ENCODE measurements around the gene CDH26.

The CDH26 gene

DNA sequence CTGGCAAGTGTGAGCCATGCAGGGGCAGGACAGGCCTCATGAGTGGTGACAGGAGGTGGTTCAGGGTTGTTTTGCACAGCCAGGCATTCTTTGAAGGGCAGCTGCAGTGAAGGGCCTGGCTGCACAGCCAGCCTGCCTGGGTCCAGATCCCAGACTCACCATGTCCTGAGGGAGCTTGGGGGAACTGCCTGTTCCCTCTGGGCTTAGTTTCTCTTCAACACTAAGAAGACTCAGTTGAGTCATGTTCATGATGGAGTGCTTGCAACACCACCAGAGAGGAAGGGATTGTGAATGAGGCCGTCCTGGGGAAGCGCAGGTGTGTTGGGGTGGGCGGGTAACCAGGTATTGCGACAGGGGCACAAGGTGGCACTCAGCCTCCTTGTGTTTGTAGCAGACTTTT, 102.4 kb downstream of the CDH26 start:
- DNase-seq = no peak

DNA sequence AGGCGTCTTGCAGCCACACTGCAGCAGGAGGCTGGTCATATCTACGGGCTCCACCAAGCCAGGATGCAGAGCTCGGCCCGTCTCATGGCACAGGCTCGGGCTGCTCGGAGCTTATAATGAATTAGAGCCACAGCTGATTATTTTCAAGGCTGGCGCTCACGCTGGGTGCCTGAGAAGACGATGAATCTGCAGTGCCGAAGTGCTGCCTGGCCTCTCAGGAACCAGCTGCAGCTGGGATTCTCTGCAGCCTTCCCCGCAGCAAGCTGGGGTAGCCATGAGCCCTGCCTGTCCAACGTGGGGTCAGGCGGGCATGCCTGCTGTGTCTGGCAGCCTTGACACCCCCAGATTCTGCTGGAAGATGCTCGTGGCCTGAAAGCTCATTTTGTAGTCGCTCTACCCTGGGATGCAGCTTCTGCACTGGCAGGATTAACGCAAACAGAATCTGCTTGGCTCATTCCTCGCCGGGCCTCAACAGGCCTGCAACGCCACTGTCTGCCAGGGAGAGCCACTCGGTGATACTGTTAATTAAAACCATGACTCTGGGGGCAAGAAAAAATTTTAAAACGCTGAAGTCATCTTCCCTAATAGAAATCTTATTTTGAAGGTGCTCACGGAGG, 104.3 kb downstream of the CDH26 start:
- DNase-seq = peak in 34 of 56 donors; percentile 10 to 64 (median 36)

DNA sequence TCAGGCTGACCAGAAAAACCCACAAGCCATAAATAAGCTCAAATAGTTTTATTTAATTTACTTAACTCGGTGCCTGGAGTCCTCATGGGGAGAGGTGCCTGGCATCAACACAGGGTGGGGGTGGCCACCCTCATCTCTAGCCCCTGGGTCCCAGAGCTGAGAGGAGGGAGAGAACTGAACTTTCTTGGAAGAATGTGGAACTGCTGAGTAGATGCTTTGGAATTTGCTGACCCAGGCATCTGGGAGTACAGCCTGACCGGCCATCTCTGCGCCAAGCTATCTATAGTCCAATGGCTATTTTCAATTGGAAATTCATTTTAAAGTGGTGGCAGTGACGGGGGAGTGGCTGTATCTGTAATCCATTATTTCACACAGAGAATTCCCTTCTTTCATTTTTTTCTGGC, 104.8 kb downstream of the CDH26 start:
- no peak for DNase-seq

DNA sequence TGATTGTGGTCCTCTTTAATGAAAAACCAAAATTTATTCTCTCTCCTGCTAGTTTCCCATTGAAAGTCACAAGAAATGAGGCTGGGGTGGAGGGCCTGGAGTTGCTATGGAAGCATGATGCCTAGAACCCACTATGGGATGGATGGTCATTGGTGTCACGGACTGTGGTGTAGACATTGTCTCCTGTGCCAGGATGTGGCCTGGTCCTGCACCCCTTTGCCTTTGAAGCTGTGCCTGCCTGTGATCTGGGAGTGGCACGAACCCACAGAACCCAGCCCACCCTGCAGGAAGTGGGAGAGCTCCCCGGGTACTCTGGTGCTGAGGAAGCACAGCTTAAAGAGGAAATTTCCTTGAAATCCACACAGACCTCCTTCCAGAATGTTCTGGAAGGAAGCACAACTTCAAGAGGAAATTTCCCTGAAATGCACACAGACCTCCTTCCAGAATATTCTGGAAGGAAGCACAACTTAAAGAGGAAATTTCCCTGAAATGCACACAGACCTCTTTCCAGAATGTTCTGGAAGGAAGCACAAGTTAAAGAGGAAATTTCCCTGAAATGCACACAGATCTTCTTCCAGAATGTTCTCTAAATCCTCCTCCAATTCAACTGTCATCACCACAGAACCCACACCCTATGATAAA, 105.6 kb downstream of the CDH26 start:
- no peak for DNase-seq

All from nucleus accumbens (tissue), 56 donors.